GM18502 (cell line): ENCODE results near the gene TMEM108.

Experiments used
- ATAC-seq: cut with Tn5 transposase; IDR thresholded peaks from one replicate; pipeline ENCODE4 v1.9.1; 2021; ENCODE audit warnings: mild to moderate bottlenecking; ENCODE audit not compliant: unreplicated experiment, poor library complexity

Gene TMEM108

GRCh38 chr3:133400006-133400515 is 361.9 kb downstream of the TMEM108 start, which contains the start of gene BFSP2:
BFSP2 (plus strand) TSS chr3:133400056; CDS start chr3:133400084, 28 bp downstream.
- no peak for ATAC-seq

DNA sequence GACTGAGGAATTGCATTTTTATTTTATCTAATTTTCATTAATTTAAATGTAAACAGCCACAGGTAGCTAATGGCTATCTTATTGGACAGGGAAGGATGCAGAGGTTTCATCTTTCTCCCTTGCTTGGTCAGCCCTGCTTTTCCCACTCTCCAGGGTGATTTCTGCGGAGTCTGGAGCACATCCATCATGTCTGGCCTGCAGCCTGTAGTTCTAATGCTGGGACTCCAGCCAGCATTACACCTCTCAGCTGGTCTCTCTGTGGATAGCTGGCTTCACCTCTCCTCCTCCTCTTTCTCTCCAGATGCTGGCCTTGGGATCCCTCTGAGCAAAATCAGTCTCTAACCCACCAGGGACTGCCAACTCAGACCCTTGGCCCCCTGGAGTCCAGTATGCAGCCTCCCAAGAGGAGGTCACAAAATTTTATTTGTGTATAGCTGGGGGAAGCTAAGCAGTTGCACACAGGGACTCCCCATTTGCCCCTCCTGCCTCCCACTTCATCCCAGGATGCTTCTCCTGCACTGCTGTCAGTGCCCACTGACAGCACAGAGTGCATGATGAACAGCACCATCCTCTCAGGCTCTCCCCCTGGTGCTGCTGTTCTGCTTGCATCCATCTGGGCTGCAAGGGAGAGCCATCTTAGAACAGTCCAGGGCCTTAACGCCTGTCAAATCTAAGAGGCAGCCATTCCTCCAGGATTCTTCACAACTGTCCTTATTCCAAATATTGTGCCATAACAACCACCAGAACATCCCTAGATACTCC is 363.4 kb downstream of the TMEM108 start:
- ATAC-seq: no peak

DNA sequence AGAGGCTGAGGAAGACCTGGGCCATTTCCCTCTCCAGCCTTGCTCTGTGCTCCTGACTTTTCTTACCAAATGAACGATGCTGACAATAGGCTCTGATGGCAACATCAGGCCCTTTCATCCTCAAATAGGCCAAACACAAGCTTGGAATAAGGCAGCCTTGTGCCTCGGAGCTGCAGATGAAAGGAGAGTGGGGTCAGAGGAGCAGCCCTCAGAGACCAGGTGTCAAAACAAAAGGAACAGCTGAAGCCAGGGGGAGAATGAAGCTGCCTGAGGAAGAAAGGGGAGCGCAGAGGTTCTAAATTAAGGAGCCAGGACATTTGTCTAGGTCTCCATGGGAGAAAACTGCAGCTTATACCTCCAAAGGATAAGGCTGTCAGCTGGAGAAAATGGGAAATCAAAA is 366.7 kb downstream of the TMEM108 start:
- ATAC-seq: no peak

- ATAC-seq: no peak
These were observed 370.2 kb downstream of the TMEM108 start for GRCh38 chr3:133408366-133408765.

DNA sequence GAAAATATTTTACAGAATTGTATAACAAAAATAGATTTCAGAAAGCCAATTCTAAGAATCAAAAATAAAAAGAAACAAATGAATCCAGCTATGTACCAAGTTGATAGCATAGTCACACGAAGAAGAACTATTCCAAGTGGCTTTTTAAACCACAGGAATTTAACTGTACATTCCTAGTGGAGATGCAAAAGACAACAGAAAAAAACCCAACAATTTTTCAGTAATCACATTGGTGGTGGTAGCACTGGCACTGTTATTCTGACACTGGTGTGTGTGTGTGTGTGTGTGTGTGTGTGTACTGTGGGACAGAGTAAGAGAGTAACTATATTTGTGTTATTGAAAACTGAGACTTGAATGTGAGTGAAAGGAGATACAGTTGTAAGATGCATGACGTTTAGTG is 370.8 kb downstream of the TMEM108 start:
- ATAC-seq: no peak

- ATAC-seq: no peak
These were observed 372.2 kb downstream of the TMEM108 start for GRCh38 chr3:133410191-133410892.

DNA sequence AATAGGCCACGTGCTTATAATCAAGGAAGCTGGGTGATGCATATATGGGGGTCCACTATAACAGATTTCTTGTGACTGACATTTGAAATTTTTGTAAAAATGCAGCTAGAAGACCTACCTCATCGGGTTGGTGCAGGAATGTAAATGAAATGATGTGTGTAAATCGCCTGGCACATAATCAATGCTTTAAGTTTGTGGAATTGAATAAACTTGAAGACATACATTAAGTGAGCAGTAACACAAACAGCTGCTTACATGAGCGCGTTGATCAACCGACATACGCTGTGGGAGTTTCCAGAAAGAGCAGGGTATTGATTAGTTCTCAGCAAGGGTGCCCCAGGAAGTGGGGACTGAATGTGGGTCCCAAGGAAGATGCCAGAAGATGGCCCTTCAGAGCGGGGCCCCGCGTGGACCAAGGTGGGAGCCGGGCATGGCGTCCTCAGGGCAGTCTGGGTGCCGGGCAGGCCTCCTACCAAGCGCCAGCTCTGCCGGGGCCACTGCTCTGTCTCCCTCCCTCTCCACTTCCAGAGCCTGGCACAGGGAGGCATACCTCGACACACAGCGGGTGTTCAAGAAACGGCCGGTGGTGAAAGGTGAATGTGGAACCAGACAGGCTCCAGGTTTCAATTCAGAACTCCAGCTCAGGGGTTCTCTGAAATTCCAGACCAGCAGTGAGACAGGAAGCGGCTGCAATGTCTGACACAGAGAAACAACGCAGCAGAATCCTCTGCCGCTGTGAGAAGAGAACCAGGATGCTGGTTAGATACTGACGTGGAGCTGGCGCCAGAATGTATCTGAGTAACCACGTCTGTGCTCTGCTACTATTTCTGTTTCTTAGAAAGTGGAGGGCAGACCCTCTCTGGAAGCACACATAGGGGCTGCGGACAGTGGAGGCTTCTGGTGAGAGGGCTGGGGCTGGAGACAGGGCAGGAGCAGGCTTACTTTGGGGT is 374.3 kb downstream of the TMEM108 start:
- ATAC-seq: no peak

DNA sequence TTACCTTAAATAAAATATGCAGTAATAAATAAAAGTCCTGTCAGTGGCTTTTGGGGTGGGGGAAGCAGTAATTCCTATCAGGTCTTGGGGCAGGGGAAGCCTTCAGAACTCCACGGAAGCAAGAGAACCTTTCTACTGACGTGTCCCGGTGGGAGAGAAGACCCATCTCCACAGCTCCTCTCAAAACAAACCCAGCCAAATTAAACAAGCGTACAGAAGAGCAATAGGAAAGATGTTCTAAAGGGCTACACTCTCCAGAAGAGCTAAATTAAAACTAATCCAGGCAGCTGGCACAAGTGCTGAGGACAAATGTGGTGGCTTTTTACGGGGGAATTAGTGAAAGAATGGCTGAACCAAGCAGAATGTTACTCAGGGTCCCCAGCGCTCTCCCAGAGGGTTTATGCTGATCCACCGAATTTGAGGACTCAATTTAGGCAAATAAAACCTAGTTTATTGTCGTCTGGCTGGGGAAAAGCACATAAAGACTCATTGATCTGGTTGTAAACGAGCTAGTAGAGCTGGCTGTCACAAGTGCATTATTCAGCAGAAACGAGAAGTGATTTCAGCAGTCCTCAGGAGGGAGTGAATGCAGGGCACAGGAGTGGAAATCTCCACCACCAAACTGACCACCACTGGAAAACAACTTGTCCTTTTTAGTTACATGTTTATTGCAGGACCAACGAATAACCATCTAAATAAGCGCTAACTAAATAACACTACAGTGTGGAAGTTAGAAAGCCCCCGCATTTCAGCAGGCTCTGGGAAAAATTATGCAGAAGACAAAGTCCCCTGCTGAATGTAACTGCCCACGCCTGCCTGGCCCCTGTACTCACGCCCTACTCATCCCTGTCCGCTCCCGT is 375.2 kb downstream of the TMEM108 start:
- ATAC-seq: no peak

DNA sequence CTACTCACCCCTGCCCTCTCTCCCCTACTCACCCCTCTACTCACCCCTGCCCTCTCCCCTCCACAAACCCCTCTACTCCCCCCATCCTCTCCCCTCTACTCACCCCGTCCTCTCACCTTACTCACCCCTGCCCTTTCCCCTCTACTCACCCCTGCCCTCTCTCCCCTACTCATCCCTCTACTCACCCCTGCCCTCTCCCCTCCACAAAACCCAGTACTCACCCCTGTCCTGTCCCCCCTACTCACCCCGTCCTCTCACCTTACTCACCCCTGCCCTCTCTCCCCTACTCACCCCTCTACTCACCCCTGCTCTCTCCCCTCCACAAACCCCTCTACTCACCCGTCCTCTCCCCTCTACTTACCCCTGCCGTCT is 375.8 kb downstream of the TMEM108 start:
- ATAC-seq: no peak

DNA sequence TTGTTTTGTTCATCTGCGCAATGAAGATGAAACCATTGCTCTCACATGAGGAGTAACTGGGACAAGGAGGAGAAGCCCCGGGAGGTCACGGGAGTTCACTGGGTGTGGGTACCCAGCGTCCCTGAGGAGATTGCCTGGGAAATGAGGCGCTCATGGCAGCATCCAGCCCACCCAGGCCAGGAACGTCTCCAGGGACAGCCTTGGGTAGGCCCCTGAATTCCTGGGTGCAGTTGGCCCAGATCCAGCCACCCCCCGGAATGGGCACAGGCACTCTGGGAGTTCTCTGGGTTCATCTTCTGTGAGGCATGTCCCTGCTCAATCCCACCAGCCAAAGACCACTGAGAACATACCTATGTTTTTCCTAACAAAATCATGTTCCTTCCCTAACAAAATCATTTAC is 380.2 kb downstream of the TMEM108 start:
- ATAC-seq: no peak

DNA sequence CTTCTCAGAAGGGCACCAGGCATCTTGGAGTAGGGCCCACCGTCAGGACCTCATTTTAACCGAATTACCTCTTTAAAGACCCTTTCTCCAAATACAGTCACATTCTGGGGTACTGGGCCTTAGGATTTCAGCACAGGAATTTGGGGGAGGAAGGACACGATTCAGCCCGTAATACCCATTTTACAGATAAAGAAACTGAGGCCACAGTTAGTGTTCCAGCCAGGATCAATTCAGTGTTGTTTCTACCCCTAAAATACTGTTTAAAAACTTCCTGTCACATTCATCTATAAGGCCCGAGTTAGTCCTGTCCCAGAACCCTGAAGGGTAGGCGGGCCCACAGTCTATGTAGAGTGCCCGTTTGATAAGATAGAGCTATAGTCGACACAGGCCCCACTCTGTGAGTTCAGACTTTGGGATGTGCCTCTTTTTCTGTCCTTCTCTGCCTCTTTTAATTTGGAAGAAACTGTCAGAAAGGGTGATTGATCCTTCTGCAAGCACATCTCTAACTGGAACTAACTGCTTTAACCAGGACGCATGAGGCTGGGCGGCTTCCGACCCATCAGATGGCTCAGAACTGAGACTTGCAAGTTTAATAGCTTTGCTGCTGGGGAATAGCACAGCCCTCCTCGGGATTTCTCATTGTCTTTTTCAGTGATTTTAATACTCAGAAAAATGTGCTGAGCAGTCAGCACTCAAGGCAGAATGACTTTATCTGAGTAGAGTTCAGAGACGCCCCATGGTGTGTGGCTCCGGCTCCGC is 381.1 kb downstream of the TMEM108 start:
- no peak for ATAC-seq

DNA sequence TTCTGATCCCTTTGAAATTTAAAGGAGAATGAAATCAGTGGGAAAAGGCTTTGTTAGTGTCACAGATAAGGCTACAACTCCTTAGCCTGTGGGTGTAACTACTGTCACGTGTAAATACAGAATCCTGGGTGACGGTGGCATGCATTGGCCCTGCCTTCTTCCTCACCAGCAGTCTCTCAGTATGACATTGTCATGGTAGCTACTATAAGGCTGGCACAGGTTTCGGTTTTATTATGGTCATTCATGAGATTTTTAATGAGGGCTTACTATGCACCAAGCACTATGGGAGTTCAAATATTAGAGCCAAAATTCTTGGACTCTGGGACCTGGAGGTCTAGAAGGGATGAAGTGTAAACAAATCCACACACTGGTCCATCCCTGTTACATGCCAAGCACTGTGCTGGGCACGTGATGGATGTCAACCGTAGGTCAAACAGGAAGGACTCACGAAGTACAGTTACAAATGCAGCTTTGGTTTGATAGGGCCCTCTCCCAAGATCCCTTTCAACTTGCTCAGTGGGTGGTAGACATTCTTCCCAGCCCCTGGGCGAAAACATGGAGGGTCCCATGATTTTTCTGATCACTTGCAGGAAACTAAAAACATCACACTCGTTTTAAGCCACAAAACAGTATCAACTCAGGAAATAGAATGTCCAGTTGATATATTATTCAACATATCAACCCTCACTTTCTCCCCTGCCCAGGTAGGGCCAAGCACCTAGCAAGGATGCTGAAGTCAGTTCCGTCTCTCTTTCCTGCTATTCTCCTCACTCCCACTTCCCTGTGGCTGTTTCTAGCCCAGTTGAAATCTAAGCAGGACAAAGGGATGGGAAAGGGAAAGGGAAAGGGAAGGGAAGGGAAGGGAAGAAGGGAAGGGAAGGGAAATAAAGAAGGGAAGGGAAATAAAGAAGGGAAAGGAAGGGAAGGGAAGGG is 387.0 kb downstream of the TMEM108 start:
- peak; percentile 45 for ATAC-seq

- no peak for ATAC-seq
These were observed 387.7 kb downstream of the TMEM108 start for GRCh38 chr3:133425898-133426297.

DNA sequence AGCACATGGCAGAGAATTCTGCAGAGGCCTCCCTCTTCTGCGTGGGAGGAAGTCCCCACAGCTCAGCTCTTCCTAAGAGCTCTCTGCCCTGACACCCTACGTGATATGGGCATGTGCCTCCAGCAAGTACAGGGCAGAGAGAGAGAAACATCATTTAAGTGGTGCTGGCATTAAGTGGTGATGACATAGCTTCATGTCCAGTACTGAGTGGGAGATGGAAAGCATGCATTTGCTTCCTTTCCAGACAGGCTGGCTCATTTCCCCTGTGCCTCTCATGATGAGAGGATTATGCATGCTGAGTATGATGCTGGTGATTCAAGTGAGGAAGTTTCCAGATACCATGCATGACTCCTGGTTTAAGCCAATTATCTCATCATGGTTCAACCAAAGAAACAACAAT is 388.5 kb downstream of the TMEM108 start:
- ATAC-seq: no peak

DNA sequence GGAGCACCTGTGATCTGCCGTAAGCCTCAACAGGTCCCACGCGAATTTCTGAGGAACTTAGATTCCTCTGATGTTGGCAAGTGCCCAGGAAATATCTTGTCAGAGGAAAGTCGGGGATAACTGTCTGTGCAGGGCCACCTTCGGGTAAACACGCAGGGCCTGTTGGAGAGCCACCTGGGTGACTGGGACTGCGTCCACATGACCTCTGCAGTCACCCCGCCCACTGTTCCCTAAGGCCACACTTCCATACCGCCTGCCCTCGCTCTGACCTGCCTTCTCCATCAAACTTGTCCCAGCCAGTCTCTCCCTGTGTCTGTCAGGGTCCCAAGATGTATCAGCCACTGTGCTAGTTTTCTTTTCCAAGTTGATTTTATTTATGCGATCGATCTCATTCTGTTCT is 390.4 kb downstream of the TMEM108 start:
- ATAC-seq: no peak

DNA sequence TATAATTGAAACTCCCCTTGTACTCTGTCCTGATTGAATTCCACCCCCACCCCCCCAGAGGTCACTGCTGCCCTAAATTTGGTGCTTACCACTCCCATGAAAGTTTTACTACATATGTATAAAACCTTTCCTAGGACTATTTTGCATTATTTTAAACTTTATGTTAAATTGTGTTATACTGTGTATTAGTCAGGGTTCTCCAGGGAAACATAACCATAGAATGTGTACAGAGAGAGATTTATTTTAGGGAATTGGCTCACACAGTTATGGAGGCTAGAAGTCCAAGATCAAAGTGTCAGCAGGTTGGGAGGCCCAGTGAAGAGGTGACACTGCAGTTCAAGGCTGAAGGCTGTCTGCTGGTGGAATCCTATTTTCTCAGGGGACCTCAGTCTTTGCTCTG is 390.9 kb downstream of the TMEM108 start:
- ATAC-seq: no peak

DNA sequence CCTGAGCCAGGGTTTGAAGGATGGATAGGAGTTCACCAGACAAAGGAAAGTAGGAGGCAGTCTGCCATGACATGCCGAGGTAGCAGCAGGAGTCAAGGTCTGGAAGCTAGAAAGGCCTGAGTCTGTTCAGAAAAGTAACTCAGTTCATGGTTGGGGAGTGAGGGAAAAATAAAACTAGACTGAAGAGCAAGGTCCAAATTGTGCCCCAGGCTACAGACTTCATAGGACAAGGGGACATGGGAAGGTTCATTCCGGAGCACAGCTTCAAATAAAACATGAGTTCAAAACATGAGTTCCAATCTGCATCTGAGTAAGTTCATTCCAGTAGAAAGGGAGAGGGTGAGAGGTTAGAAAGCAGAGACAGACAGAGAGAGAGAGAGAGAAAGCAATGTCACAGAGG is 401.4 kb downstream of the TMEM108 start:
- ATAC-seq: no peak

DNA sequence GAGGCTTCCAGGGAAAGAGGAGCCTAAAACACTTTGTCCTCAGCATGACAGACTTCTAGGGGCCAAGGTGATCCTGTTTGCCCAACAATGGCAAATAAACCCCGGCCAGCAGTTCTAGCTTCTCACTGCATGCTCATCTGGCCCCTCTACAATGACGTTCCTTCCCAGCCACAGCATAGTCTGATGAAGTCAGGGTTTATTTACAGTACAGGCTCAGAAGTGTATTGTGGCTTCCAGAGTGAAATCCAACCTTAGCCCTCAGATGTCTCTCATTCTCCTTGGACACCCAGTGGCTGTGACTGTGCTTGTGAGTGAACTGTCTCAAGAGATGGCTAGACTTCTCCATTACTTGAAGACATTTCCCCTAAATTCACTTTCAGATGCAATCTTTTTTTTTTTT is 402.5 kb downstream of the TMEM108 start:
- ATAC-seq: no peak
